K562 (cell line): ENCODE measurements around the gene KIF3B. TPM values are rescaled to one million over a fixed set of nuclear protein-coding genes. Genes with fewer than 3 reads are reported as not detected.

Source experiments
- ATAC-seq: fragments of 200-7000 bp; cut with Tn5 transposase; 3 replicates; pipeline ENCODE4 v1.9.1; 2020; ENCODE audit warnings: moderate library complexity
- BruUV-seq: library from RNA; stranded (reverse); fragments of 400-500 nt; replicated peaks from 2 replicates; lab custom pipeline; 2021; lab: Mats Ljungman, UMichigan
- CTCF ChIA-PET: fragments of 300-600 bp; formaldehyde crosslinking; extraction: SDS; loops from one replicate; lab custom pipeline; 2021; ENCODE audit warnings: low intra/inter-chr PET ratio; lab: Yijun Ruan, JAX
- POLR2A ChIA-PET: fragments of 300-600, 350-650 bp; sonication (Branson Sonifier 250); formaldehyde crosslinking; extraction: SDS; loops from one replicate; lab custom pipeline; 2021; ENCODE audit warnings: antibody characterized with exemption, inconsistent platforms; lab: Yijun Ruan, JAX
- DNase-seq, 4 experiments: peaks; one replicate each; pipeline versions ENCODE4 v3.0.0 to v3.0.0-alpha.2; 2011 to 2018; ENCODE audit warnings: low spot score in 3 of 4, mixed read lengths in 3 of 4; ENCODE audit errors: extremely low read depth in 1 of 4
- FAIRE-seq: peaks from 2 replicates; lab custom pipeline; 2011; peaks lifted over from hg19 to GRCh38; lab: Jason Lieb, UNC
- H2AFZ ChIP-seq: 2 replicates; pipeline ENCODE4 v1.6.0; 2011; ENCODE audit warnings: low read depth, low read length, control low read depth, inconsistent platforms
- H3K27ac ChIP-seq: fragments of 200-600 bp; 3 replicates; pipeline ENCODE4 v1.8.0; 2011; ENCODE audit warnings: low read depth, mild to moderate bottlenecking, control low read depth, inconsistent platforms, low read length, moderate library complexity, mixed read lengths; ENCODE audit errors: extremely low read depth
- H3K27me3 ChIP-seq, 2 experiments: fragments of 300-600 bp in 1 of 2; 2 replicates in 1 of 2; 3 replicates in 1 of 2; pipeline versions ENCODE4 v1.6.0 to v1.8.0; 2011; ENCODE audit warnings: inconsistent platforms in 2 of 2, low read length in 2 of 2, mild to moderate bottlenecking in 1 of 2, mixed read lengths in 1 of 2, moderate library complexity in 1 of 2; ENCODE audit not compliant: control insufficient read depth in 2 of 2, insufficient read depth in 2 of 2
- H3K36me3 ChIP-seq: fragments of 300-600 bp; 3 replicates; pipeline ENCODE4 v1.8.0; 2011; ENCODE audit warnings: mild to moderate bottlenecking, low read length, inconsistent platforms; ENCODE audit not compliant: control insufficient read depth, insufficient read depth
- H3K4me1 ChIP-seq, 2 experiments: fragments of 200-600 bp in 1 of 2; replicated peaks in 1 of 2; 2 replicates in 1 of 2; 3 replicates in 1 of 2; pipeline versions ENCODE4 v1.5.1 to v1.8.0; 2011; ENCODE audit warnings: inconsistent platforms in 2 of 2, low read length in 2 of 2, mild to moderate bottlenecking in 1 of 2, mixed read lengths in 1 of 2, moderate library complexity in 1 of 2; ENCODE audit not compliant: control insufficient read depth in 2 of 2, insufficient read depth in 2 of 2
- H3K4me2 ChIP-seq: 2 replicates; pipeline ENCODE4 v1.6.1; 2011; ENCODE audit warnings: low read length, control low read depth, inconsistent platforms, mixed read lengths; ENCODE audit not compliant: insufficient read depth
- H3K4me3 ChIP-seq: fragments of 200-600 bp; sonication (generic), shearing (Covaris generic); 2 replicates; pipeline ENCODE4 v1.5.1; 2016; ENCODE audit warnings: control low read depth, inconsistent platforms
- H3K79me2 ChIP-seq: fragments of 200-600 bp; 3 replicates; pipeline ENCODE4 v1.8.0; 2011; ENCODE audit warnings: low read length, inconsistent platforms; ENCODE audit not compliant: control insufficient read depth, insufficient read depth
- H3K9ac ChIP-seq, 2 experiments: 2 replicates each; pipeline versions ENCODE4 v1.6.0 to v1.6.1; 2011; ENCODE audit warnings: low read depth in 2 of 2, low read length in 2 of 2, control low read depth in 1 of 2, inconsistent platforms in 1 of 2, mild to moderate bottlenecking in 1 of 2, mixed read lengths in 1 of 2; ENCODE audit not compliant: insufficient read depth in 1 of 2
- H3K9me1 ChIP-seq: one replicate; pipeline ENCODE4 v1.6.0; 2011; ENCODE audit warnings: inconsistent platforms, mild to moderate bottlenecking, low read length, moderate library complexity; ENCODE audit not compliant: control insufficient read depth, insufficient read depth
- H3K9me3 ChIP-seq: replicated peaks from 2 replicates; pipeline ENCODE4 v1.5.1; 2011; ENCODE audit warnings: low read depth, low read length, inconsistent platforms; ENCODE audit not compliant: control insufficient read depth, insufficient read depth
- H4K20me1 ChIP-seq: replicated peaks from 2 replicates; pipeline ENCODE4 v1.6.1; 2011; ENCODE audit warnings: low read length, inconsistent platforms, mixed read lengths; ENCODE audit not compliant: control insufficient read depth, insufficient read depth
- ADNP ChIP-seq: fragments of 200-800 bp; sonication (Bioruptor generic); IDR thresholded peaks from 2 replicates; pipeline ENCODE4 v1.6.1; 2016; ENCODE audit warnings: missing genetic modification characterization, missing compliant biosample characterization
- C11orf30 ChIP-seq: fragments of 450-650 bp; IDR thresholded peaks from 2 replicates; pipeline ENCODE4 v1.6.1; 2016; ENCODE audit warnings: low read depth, mild to moderate bottlenecking
- HLTF ChIP-seq: fragments of 450-650 bp; IDR thresholded peaks from 2 replicates; pipeline ENCODE4 v1.6.1; 2016
- MAFF ChIP-seq: IDR thresholded peaks from 2 replicates; pipeline ENCODE4 v1.6.1; 2012; ENCODE audit warnings: low read length, improper control_type of control experiment
- MAFG ChIP-seq: fragments of 450-650 bp; conservative IDR thresholded peaks from 2 replicates; pipeline ENCODE4 v1.6.1; 2016; ENCODE audit warnings: missing genetic modification characterization, missing compliant biosample characterization
- MAFK ChIP-seq: IDR thresholded peaks from 2 replicates; pipeline ENCODE4 v1.6.1; 2011; ENCODE audit warnings: low read length, improper control_type of control experiment
- MECOM ChIP-seq: fragments of 250-450 bp; sonication (Bioruptor Pico); IDR thresholded peaks from 2 replicates; pipeline ENCODE4 v1.8.0; 2022; ENCODE audit warnings: inconsistent platforms
- POLR2AphosphoS2 ChIP-seq: IDR thresholded peaks from 2 replicates; pipeline ENCODE4 v1.6.1; 2012; ENCODE audit warnings: low read length, improper control_type of control experiment
- RBM25 ChIP-seq: fragments of 200-400 bp; formaldehyde crosslinking; IDR thresholded peaks from 2 replicates; pipeline ENCODE4 v1.6.1; 2018; ENCODE audit warnings: low read length, low read depth, moderate library complexity; ENCODE audit not compliant: severe bottlenecking
- SPI1 ChIP-seq: IDR thresholded peaks from 2 replicates; pipeline ENCODE4 v1.6.1; 2011; ENCODE audit warnings: low read depth, low read length, control low read depth, borderline replicate concordance
- ZKSCAN1 ChIP-seq: fragments of 150-350 bp; IDR thresholded peaks from 2 replicates; pipeline ENCODE4 v1.6.1; 2016; ENCODE audit warnings: low read depth, low read length
- ZNF24 ChIP-seq: fragments of 450-650 bp; IDR thresholded peaks from 2 replicates; pipeline ENCODE4 v1.6.1; 2016
- ZNF316 ChIP-seq: fragments of 450-650 bp; IDR thresholded peaks from 2 replicates; pipeline ENCODE4 v1.6.1; 2016
- WGBS: fragments of 100-300 bp; shearing (Covaris generic); methylation state at CpG from one replicate; pipeline ENCODE4 v1.1.6; 2016; ENCODE audit warnings: low coverage, mixed read lengths; ENCODE audit not compliant: insufficient coverage; ENCODE audit errors: missing lambda C conversion rate; 5-methylcytosine and 5-hydroxymethylcytosine counted together
- in situ Hi-C: fragments of 300-500 bp; cut with MboI; formaldehyde crosslinking; loops from 4 replicates; pipeline ENCODE4 v1.15.0; 2018; ENCODE audit warnings: inconsistent platforms, mixed read lengths
- intact Hi-C: fragments of 100-400 bp; cut with micrococcal nuclease; formaldehyde crosslinking; loops from 2 replicates; pipeline ENCODE4 v1.14.2; 2022
- polyA plus RNA-seq, 8 experiments: library from polyadenylated mRNA; depleted of rRNA in 4 of 8; stranded (reverse) in 5 of 8; unstranded in 3 of 8; fragments of >200 nt; fragmentation: Nextera tagmentation in 2 of 8; fragmentation: Illumina TruSeq in 1 of 8; extraction: Ambion mirVana in 2 of 8; extraction: Trizol in 1 of 8; gene quantifications; 2 replicates each; pipeline versions ENCODE4 v1.2.1 to v1.2.3, GENCODE V29; 2011 to 2014; ENCODE audit warnings: inconsistent platforms in 1 of 8, missing spikeins in 1 of 8
- total RNA-seq, 7 experiments: library from RNA; depleted of rRNA in 6 of 7; stranded (reverse); fragments of >200 nt in 6 of 7; fragmentation: Illumina TruSeq in 2 of 7; extraction: Trizol in 2 of 7; gene quantifications; 2 replicates each; pipeline versions ENCODE4 v1.2.1 to v1.2.3, GENCODE V29; 2011 to 2021; ENCODE audit warnings: low replicate concordance in 1 of 7

The KIF3B gene
- total and polyA plus RNA-seq, 9 of the 15 experiments (the other 6 are each of a cell fraction or from before 2014, with no cell fraction given): 2.9 to 12.3 (median 8.6) TPM

DNA sequence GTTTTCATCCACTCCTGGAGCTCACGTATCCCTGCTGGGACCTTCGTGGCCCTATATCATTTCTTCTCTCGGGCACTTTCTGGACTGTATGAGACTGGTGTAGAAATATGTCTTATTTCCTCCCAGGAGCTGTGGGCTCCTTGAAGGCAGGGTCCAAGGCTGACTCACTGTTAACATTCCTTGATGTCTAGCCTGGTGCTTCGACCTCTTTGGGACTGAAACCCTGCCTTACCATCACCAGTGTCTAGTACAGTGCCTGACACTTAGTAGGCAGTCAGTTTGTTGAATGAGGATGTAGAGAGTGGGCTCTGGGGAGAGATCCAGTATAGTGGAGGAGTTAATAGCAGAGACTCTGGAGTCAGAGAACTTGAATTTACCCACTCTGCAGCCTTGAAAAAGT is 46.2 kb upstream of the KIF3B start:
- FAIRE-seq (no peak), ATAC-seq (no peak), DNase-seq (no peak)
- no peaks in the 10 kb centered on the region for H3K4me1 ChIP-seq
- TF ChIP-seq RBM25: peak; percentile 40
- TF ChIP-seq ZKSCAN1: peak; percentile 77; the same call in 1 of the 2 replicates
- no peak for TF ChIP-seq HLTF
- TF ChIP-seq MECOM (CRISPR knock-in tag): no peak
- TF ChIP-seq POLR2AphosphoS2: no peak
- BruUV-seq: no TSS peak
- no peak overlapping the region for H3K4me2 ChIP-seq
- H3K27ac ChIP-seq: no peak overlapping the region
- H2AFZ ChIP-seq: no peak overlapping the region
- WGBS: 98% methylated on average over 4 of the region's 4 CpGs
- intact Hi-C loops: no loop called here
- CTCF ChIA-PET: no interaction called here
- in situ Hi-C loops: no loop called here
- peaks cover 3% of the 10 kb centered on the region for H3K9me1 ChIP-seq
- no peak overlapping the region for H3K9ac ChIP-seq
- 0 out of 2 replicates have a peak, but pooled peaks cover 4% of the 10 kb centered on the region for H4K20me1 ChIP-seq
- H3K79me2 ChIP-seq: no peaks in the 10 kb centered on the region
- POLR2A ChIA-PET: interaction anchor here (0.8 to 1.6 kb wide), 2 partner anchors 126 to 512 kb away, joined by 3 to 5 read pairs; partner anchors contain the start of gene ASXL1
- H3K36me3 ChIP-seq: peaks cover 93% of the 10 kb centered on the region
- no peak overlapping the region for H3K4me3 ChIP-seq
- H3K27me3 ChIP-seq: no peaks in the 10 kb centered on the region
- H3K9me3 ChIP-seq: no peaks in the 10 kb centered on the region

DNA sequence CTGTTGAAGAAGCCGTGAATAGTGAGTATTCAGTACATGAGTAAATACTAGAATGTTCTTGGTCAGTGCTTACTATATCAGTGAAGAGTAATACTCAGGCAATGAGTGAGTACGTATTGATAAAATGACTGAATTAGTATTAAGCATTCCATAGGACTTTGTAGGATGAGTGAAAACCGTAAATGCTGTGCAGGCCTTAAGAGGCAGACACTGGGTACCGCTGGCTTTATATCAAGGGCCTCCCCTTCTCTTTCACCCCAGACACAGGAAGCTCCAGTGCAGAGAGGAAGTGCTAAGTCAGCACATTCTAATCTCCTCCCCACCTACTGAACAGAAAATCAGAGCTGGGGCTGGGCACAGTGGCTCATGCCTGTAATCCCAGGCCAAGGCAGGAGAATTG is 45.6 kb upstream of the KIF3B start:
- no TSS peak for BruUV-seq
- Histone ChIP-seq H3K27ac (no peak overlapping the region), H4K20me1 (0 out of 2 replicates have a peak, but pooled peaks cover 4% of the 10 kb centered on the region), H3K4me3 (no peak overlapping the region), H3K36me3 (peaks cover 89% of the 10 kb centered on the region), H3K9me3 (no peaks in the 10 kb centered on the region), H3K27me3 (no peaks in the 10 kb centered on the region), H3K79me2 (no peaks in the 10 kb centered on the region)
- no peak for ATAC-seq
- DNase-seq: no peak
- TF ChIP-seq SPI1: peak; percentile 44; the same call in 1 of the 2 replicates
- peak; percentile 98 for TF ChIP-seq MAFK
- peak; percentile 97 for TF ChIP-seq ZNF316
- TF ChIP-seq C11orf30: peak; percentile 96
- peak; percentile 97 for TF ChIP-seq MAFF
- peak; percentile 94 for TF ChIP-seq MAFG
- no peak for TF ChIP-seq ADNP (tag)
- TF ChIP-seq ZNF24: no peak
- TF ChIP-seq, all 486 proteins: peak for 6
- H3K9me1 ChIP-seq: peaks cover 3% of the 10 kb centered on the region
- H3K4me2 ChIP-seq: no peak overlapping the region
- ChIA-PET CTCF (no interaction called here), POLR2A (interaction anchor here (1.6 kb wide), 1 partner anchor 126 kb away, joined by 5 read pairs; the partner anchor contains the start of gene ASXL1)
- intact Hi-C loops (no loop called here), in situ Hi-C loops (no loop called here)
- H3K4me1 ChIP-seq: no peaks in the 10 kb centered on the region
- 92% methylated on average over 4 of the region's 4 CpGs for WGBS
- H3K9ac ChIP-seq: no peak overlapping the region
- FAIRE-seq: peak; percentile 55
- no peak overlapping the region for H2AFZ ChIP-seq
